ENCODE measurements around the gene GOLM1. TPM values are rescaled to one million over a fixed set of nuclear protein-coding genes. Genes with fewer than 3 reads are reported as not detected.

Gene GOLM1
- total and polyA plus RNA-seq, 2 of the 13 experiments (the other 11 are each of a cell fraction or from before 2014, with no cell fraction given): 0.20 to 0.30 TPM

- no peak for TF ChIP-seq KIAA2018 (CRISPR knock-in tag; IDR thresholded peaks at IDR 0.05; ENCODE audit: borderline replicate concordance)
Measured at GRCh38 chr9:86027767-86028166, 71.6 kb downstream of the GOLM1 start (continued).

- Histone ChIP-seq H3K27me3 (ENCODE audit: control insufficient read depth in 1 of 2, insufficient read depth in 2 of 2, low read length in 2 of 2) (no peaks in the 10 kb centered on the region), H3K4me2 (ENCODE audit: low read depth, low read length) (no peak overlapping the region), H3K79me2 (ENCODE audit: insufficient read depth, low read length) (no peaks in the 10 kb centered on the region), H3K36me3 (replicated peaks in 1 of 2; ENCODE audit: control insufficient read depth in 1 of 2, insufficient read depth in 2 of 2, low read length in 2 of 2) (peaks cover 4 to 55% of the 10 kb centered on the region in 2 experiments), H3K27ac (ENCODE audit: extremely low read length, insufficient read depth, low read length) (no peak overlapping the region), H3K4me1 (ENCODE audit: insufficient read depth, low read length) (no peaks in the 10 kb centered on the region), H3K9ac (ENCODE audit: insufficient read depth, low read depth, low read length) (no peak overlapping the region), H3K9me3 (ENCODE audit: low read length) (no peaks in the 10 kb centered on the region), H2AFZ (ENCODE audit: low read length) (no peak overlapping the region), H4K20me1 (ENCODE audit: insufficient read depth, low read length) (no peaks in the 10 kb centered on the region), H3K4me3 (replicated peaks in 1 of 3; ENCODE audit: insufficient read depth in 1 of 3, low read depth in 2 of 3, low read length in 3 of 3) (no peak overlapping the region)
- intact Hi-C loops (cut with micrococcal nuclease; ENCODE audit: unreplicated experiment) (no loop called here), in situ Hi-C loops (cut with HindIII; ENCODE audit: extremely low pct_ligation_motif_present, low pct_unique_long_range_greater_than_20kb) (no loop called here)
- DNase-seq (ENCODE audit: low spot score) (no peak), FAIRE-seq (no peak), ATAC-seq (no peak)
- ChIA-PET CTCF (ENCODE audit: low intra/inter-chr PET ratio, low total read pairs) (no interaction called here), POLR2A (no interaction called here)
- 97% methylated on average over 3 of the region's 3 CpGs for WGBS (ENCODE audit: low lambda C conversion rate)
- no TSS peak for BruUV-seq (replicated peaks)
- TF ChIP-seq GPBP1L1 (CRISPR knock-in tag; IDR thresholded peaks at IDR 0.05): no peak
Measured at GRCh38 chr9:86022687-86023266, 76.6 kb downstream of the GOLM1 start.
